Measurements from ENCODE around the gene GDPD4.

Gene GDPD4

GRCh38 chr11:77211594-77212251 lies 89.8 kb downstream of the GDPD4 start:
- no peak overlapping the region for H3K4me3 ChIP-seq (ENCODE audit: low read depth, low read length)
- TF ChIP-seq, protein P1, sequence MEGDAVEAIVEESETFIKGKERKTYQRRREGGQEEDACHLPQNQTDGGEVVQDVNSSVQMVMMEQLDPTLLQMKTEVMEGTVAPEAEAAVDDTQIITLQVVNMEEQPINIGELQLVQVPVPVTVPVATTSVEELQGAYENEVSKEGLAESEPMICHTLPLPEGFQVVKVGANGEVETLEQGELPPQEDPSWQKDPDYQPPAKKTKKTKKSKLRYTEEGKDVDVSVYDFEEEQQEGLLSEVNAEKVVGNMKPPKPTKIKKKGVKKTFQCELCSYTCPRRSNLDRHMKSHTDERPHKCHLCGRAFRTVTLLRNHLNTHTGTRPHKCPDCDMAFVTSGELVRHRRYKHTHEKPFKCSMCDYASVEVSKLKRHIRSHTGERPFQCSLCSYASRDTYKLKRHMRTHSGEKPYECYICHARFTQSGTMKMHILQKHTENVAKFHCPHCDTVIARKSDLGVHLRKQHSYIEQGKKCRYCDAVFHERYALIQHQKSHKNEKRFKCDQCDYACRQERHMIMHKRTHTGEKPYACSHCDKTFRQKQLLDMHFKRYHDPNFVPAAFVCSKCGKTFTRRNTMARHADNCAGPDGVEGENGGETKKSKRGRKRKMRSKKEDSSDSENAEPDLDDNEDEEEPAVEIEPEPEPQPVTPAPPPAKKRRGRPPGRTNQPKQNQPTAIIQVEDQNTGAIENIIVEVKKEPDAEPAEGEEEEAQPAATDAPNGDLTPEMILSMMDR (IDR thresholded peaks at IDR 0.05; ENCODE audit: low read depth, low read length), result no peak
- TF ChIP-seq, protein P2, sequence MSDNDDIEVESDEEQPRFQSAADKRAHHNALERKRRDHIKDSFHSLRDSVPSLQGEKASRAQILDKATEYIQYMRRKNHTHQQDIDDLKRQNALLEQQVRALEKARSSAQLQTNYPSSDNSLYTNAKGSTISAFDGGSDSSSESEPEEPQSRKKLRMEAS (IDR thresholded peaks at IDR 0.05; ENCODE audit: low read depth, low read length), result no peak
- no peak for TF ChIP-seq MYC (IDR thresholded peaks at IDR 0.05; ENCODE audit: low read depth, low read length)
- TF ChIP-seq POLR2A (IDR thresholded peaks at IDR 0.05; ENCODE audit: extremely low read depth, insufficient read length), result no peak
- DNase-seq (ENCODE audit: low read depth), result no peak

DNA sequence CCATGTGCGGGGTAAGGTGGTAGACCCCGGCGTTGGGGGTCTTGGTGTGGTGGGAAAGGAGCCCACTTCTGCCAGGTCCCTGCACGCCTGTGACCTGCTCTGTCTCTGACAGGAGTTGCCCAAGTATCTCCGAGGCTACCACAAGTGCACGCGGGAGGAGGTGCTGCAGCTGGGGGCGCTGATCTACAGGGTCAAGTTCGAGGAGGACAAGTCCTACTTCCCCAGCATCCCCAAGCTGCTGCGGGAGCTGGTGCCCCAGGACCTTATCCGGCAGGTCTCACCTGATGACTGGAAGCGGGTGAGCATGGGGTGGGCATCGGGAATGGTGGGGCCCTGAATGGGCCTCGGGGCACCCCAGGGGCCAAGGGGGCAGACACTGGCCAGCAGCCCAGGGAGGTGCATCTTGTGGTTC lies 90.4 kb downstream of the GDPD4 start:
- TF ChIP-seq POLR2A (IDR thresholded peaks at IDR 0.05; ENCODE audit: extremely low read depth, insufficient read length) (no peak), MYC (IDR thresholded peaks at IDR 0.05; ENCODE audit: low read depth, low read length) (no peak)
- TF ChIP-seq, protein P2 (IDR thresholded peaks at IDR 0.05; ENCODE audit: low read depth, low read length), result no peak
- TF ChIP-seq, protein P1 (IDR thresholded peaks at IDR 0.05; ENCODE audit: low read depth, low read length), result no peak
- no peak for DNase-seq (ENCODE audit: low read depth)

DNA sequence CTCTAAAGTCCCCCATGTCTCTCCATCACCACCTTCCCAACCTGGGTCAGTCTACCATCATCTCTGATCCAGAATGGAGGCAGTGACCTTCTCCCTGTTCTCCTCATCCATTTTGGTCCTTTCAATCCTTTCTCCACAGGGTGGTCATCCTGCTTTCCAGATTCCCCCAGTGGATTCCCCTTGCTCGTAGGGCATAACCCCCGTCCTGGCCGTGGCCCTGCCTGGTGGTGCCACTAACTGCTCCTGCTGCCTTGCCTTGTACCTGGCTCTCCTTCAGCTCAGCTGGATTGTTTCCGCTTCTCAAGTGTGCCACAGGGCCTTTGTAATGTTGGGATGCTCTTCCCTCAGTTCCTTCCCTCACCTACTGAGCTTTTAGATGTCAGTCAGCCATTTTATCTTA lies 91.8 kb downstream of the GDPD4 start:
- H3K4me3 ChIP-seq (ENCODE audit: low read depth, low read length), result no peak overlapping the region
- TF ChIP-seq, protein P2 (IDR thresholded peaks at IDR 0.05; ENCODE audit: low read depth, low read length), result no peak
- TF ChIP-seq MYC (IDR thresholded peaks at IDR 0.05; ENCODE audit: low read depth, low read length), result no peak
- no peak for TF ChIP-seq POLR2A (IDR thresholded peaks at IDR 0.05; ENCODE audit: extremely low read depth, insufficient read length)
- TF ChIP-seq, protein P1 (IDR thresholded peaks at IDR 0.05; ENCODE audit: low read depth, low read length), result no peak
- no peak for DNase-seq (ENCODE audit: low read depth)

More for the DNA sequence above, 90.4 kb downstream of the GDPD4 start:
- no peak overlapping the region for H3K4me3 ChIP-seq (ENCODE audit: low read depth, low read length)

- DNase-seq (ENCODE audit: low read depth), result no peak
- no peak overlapping the region for H3K4me3 ChIP-seq (ENCODE audit: low read depth, low read length)
- TF ChIP-seq, protein P2 (IDR thresholded peaks at IDR 0.05; ENCODE audit: low read depth, low read length), result no peak
- TF ChIP-seq, protein P1 (IDR thresholded peaks at IDR 0.05; ENCODE audit: low read depth, low read length), result no peak
- no peak for TF ChIP-seq POLR2A (IDR thresholded peaks at IDR 0.05; ENCODE audit: extremely low read depth, insufficient read length)
- TF ChIP-seq MYC (IDR thresholded peaks at IDR 0.05; ENCODE audit: low read depth, low read length), result no peak
Observed at GRCh38 chr11:77208535-77208934, 93.0 kb downstream of the GDPD4 start.

DNA sequence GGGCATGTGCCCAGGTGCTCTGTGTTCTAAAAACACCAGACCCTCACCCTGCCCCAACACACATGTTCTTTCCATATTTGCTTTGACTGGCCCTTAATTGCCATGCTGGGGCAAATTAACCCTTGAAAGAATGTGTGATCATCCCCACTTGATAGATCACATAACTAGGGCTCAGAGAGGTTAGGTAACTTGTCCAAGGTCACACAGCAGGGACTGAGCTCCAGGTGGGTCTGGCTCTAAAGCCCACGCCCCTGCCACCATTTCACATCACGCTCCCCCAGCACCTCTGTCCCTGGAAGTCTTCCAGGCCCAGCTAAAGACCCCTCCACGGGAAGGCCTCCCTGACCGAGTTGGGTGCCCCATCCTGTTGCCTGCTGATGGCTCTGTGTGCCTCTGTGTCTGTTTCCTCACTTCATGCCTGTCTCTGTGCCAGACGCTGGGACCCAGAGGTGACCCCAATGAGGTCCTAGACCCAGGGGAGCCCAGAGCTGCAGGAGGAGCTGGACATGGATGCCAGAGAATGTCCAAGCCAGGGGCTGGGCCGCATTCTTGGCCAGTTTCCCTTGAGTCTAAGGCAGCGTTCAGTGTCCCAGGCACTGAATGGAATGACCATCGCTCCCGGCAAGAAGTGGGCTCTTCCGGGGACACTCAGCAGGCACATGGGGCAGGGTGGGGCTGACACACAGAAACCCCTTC lies 93.7 kb downstream of the GDPD4 start:
- H3K4me3 ChIP-seq (ENCODE audit: low read depth, low read length), result no peak overlapping the region
- TF ChIP-seq POLR2A (IDR thresholded peaks at IDR 0.05; ENCODE audit: extremely low read depth, insufficient read length) (no peak), MYC (IDR thresholded peaks at IDR 0.05; ENCODE audit: low read depth, low read length) (no peak)
- TF ChIP-seq, protein P1 (IDR thresholded peaks at IDR 0.05; ENCODE audit: low read depth, low read length), result no peak
- TF ChIP-seq, protein P2 (IDR thresholded peaks at IDR 0.05; ENCODE audit: low read depth, low read length), result no peak
- DNase-seq (ENCODE audit: low read depth), result no peak

Data from NB4 (cell line).